ENCODE results near the gene CDX2. TPM values are rescaled to one million over a fixed set of nuclear protein-coding genes. Genes with fewer than 3 reads are reported as not detected.

Gene CDX2
- total RNA-seq, 1 experiment from 2014 or later, result 12.5 TPM

DNA sequence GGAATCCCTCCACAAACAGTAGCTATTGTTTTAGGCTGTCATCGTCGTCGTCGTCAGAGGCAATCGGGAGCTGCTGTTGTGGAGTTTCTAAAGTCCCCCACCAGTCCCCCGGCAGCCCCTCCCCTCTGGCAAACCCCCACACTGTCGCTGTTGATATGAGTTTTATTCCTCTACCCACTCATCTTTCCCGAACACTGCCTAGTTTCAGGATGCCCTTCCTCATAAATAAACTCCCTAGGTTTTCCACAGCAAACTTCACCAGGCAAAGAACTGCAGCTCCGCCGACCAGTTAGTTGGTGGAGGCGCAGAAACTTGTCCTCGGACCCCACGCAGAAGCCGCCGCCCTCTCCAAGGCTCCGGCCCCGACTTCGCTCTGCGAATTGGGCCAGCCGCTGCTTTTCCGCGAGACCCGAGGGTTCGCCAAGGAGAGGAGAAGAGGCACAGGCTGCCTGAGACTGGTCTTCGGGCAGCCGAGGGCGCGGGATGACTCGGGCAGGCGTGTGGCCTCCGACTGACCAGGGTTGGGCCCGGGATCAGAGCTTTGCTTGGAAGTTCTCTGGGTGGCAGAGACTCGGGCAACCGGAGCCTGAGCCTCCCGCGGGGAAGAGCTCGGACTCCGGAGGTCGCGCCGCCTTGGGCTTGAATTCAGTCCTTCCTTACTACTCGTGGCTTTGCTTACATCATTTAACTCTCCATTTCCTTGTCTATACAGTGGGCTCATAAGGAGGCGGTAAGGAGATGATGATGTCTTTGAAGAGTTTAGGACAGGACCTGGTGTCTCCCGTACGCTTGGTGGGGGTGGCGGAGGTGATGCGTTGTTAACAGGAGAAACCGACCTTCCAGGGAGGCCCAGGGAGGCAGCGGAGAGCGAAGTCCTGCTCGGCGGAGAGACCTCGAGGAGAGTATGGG is 41.4 kb downstream of the CDX2 start:
- no peak overlapping the region for H3K4me2 ChIP-seq (ENCODE audit: low read length)
- no peaks in the 10 kb centered on the region for H3K79me2 ChIP-seq (ENCODE audit: insufficient read depth, low read length)
- ATAC-seq (no peak), DNase-seq (ENCODE audit: low read depth, low spot score) (no peak)
- H3K27me3 ChIP-seq (ENCODE audit: insufficient read depth, low read length), result no peaks in the 10 kb centered on the region
- no peaks in the 10 kb centered on the region for H3K9me3 ChIP-seq (ENCODE audit: control insufficient read depth in 1 of 2, insufficient read depth in 1 of 2, low read depth in 1 of 2, low read length in 2 of 2)
- H3K4me1 ChIP-seq (ENCODE audit: control insufficient read depth in 1 of 2, insufficient read depth in 2 of 2, low read length in 2 of 2), result no peaks in the 10 kb centered on the region
- H3K27ac ChIP-seq (ENCODE audit: low read depth, low read length), result no peak overlapping the region
- H3K9ac ChIP-seq (ENCODE audit: low read length), result no peak overlapping the region
- POLR2A ChIA-PET, result no interaction called here
- RAD21 ChIA-PET (ENCODE audit: low non-redundant PET in 1 of 2, low total read pairs in 2 of 2, uncharacterized antibody in 2 of 2, unreplicated experiment in 2 of 2), result no interaction called here
- no TSS peak for BruUV-seq (replicated peaks)
- no peak overlapping the region for H3K4me3 ChIP-seq (replicated peaks in 1 of 2; ENCODE audit: low read depth in 1 of 2, low read length in 2 of 2)
- no peaks in the 10 kb centered on the region for H4K20me1 ChIP-seq (ENCODE audit: insufficient read depth)
- H2AFZ ChIP-seq (ENCODE audit: low read depth, low read length, poor library complexity, severe bottlenecking), result no peak overlapping the region
- H3K36me3 ChIP-seq (ENCODE audit: control insufficient read depth in 1 of 2, insufficient read depth in 2 of 2, low read length in 2 of 2), result no peaks in the 10 kb centered on the region
- CTCF ChIA-PET, result no interaction called here
- TF ChIP-seq, protein P1, sequence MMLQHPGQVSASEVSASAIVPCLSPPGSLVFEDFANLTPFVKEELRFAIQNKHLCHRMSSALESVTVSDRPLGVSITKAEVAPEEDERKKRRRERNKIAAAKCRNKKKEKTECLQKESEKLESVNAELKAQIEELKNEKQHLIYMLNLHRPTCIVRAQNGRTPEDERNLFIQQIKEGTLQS (IDR thresholded peaks at IDR 0.05), result no peak
- TF ChIP-seq EZH2phosphoT487 (IDR thresholded peaks at IDR 0.05; ENCODE audit: borderline replicate concordance) (no peak), CEBPB (IDR thresholded peaks at IDR 0.05; ENCODE audit: low read depth) (no peak), TCF7L2 (IDR thresholded peaks at IDR 0.05; ENCODE audit: borderline replicate concordance, extremely low read depth, insufficient read depth, insufficient read length) (no peak), EZH2 (IDR thresholded peaks at IDR 0.05) (no peak), POLR2AphosphoS5 (IDR thresholded peaks at IDR 0.05; ENCODE audit: low read depth, low read length) (no peak), ELF1 (IDR thresholded peaks at IDR 0.05; ENCODE audit: borderline replicate concordance, low read depth) (no peak), YY1 (IDR thresholded peaks at IDR 0.05; ENCODE audit: extremely low read depth, insufficient replicate concordance, low read depth, low read length) (no peak), ZNF274 (IDR thresholded peaks at IDR 0.05; ENCODE audit: low read depth, low read length) (no peak), SP1 (IDR thresholded peaks at IDR 0.05; ENCODE audit: low read depth) (no peak), CBX3 (IDR thresholded peaks at IDR 0.05; ENCODE audit: low read depth) (no peak), SRF (IDR thresholded peaks at IDR 0.05; ENCODE audit: low read depth) (no peak), ZFX (IDR thresholded peaks at IDR 0.05) (no peak), RAD21 (IDR thresholded peaks at IDR 0.05; ENCODE audit: low read depth) (no peak), SIN3A (IDR thresholded peaks at IDR 0.05; ENCODE audit: low read depth) (no peak), JUND (IDR thresholded peaks at IDR 0.05) (no peak), POLR2A (IDR thresholded peaks at IDR 0.05; ENCODE audit: borderline replicate concordance, extremely low read depth, insufficient read depth, insufficient read length) (no peak)
- TF ChIP-seq, protein P2, sequence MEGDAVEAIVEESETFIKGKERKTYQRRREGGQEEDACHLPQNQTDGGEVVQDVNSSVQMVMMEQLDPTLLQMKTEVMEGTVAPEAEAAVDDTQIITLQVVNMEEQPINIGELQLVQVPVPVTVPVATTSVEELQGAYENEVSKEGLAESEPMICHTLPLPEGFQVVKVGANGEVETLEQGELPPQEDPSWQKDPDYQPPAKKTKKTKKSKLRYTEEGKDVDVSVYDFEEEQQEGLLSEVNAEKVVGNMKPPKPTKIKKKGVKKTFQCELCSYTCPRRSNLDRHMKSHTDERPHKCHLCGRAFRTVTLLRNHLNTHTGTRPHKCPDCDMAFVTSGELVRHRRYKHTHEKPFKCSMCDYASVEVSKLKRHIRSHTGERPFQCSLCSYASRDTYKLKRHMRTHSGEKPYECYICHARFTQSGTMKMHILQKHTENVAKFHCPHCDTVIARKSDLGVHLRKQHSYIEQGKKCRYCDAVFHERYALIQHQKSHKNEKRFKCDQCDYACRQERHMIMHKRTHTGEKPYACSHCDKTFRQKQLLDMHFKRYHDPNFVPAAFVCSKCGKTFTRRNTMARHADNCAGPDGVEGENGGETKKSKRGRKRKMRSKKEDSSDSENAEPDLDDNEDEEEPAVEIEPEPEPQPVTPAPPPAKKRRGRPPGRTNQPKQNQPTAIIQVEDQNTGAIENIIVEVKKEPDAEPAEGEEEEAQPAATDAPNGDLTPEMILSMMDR (IDR thresholded peaks at IDR 0.05 in 2 of 3, conservative IDR thresholded peaks at IDR 0.05 in 1 of 3; ENCODE audit: borderline replicate concordance in 1 of 3, insufficient read depth in 1 of 3, low read depth in 2 of 3, low read length in 2 of 3), result no peak
- TF ChIP-seq, protein P3, sequence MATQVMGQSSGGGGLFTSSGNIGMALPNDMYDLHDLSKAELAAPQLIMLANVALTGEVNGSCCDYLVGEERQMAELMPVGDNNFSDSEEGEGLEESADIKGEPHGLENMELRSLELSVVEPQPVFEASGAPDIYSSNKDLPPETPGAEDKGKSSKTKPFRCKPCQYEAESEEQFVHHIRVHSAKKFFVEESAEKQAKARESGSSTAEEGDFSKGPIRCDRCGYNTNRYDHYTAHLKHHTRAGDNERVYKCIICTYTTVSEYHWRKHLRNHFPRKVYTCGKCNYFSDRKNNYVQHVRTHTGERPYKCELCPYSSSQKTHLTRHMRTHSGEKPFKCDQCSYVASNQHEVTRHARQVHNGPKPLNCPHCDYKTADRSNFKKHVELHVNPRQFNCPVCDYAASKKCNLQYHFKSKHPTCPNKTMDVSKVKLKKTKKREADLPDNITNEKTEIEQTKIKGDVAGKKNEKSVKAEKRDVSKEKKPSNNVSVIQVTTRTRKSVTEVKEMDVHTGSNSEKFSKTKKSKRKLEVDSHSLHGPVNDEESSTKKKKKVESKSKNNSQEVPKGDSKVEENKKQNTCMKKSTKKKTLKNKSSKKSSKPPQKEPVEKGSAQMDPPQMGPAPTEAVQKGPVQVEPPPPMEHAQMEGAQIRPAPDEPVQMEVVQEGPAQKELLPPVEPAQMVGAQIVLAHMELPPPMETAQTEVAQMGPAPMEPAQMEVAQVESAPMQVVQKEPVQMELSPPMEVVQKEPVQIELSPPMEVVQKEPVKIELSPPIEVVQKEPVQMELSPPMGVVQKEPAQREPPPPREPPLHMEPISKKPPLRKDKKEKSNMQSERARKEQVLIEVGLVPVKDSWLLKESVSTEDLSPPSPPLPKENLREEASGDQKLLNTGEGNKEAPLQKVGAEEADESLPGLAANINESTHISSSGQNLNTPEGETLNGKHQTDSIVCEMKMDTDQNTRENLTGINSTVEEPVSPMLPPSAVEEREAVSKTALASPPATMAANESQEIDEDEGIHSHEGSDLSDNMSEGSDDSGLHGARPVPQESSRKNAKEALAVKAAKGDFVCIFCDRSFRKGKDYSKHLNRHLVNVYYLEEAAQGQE (IDR thresholded peaks at IDR 0.05; ENCODE audit: low read depth), result no peak
- intact Hi-C loops (cut with micrococcal nuclease), result no loop called here
- H3K9me2 ChIP-seq (ENCODE audit: insufficient read depth), result no peaks in the 10 kb centered on the region

Data from HCT116 (cell line).